Spleen (tissue), 7 donors: Measurements from ENCODE around the gene TMPO.

ENCODE experiments used
- CTCF ChIP-seq, 11 experiments: fragments of 200-600 bp in 7 of 11; fragments of 450-650 bp in 4 of 11; sonication (generic) in 4 of 11; IDR thresholded peaks in 8 of 11; conservative IDR thresholded peaks in 3 of 11; 1 replicate in 7 of 11; 2 replicates in 4 of 11; pipeline versions ENCODE4 v1.4.0 to v1.8.0; 2016 to 2021; ENCODE audit warnings: antibody characterized with exemption in 11 of 11, inconsistent platforms in 4 of 11, mild to moderate bottlenecking in 1 of 11
- POLR2A ChIP-seq, 3 donors: fragments of 450-650 bp; IDR thresholded peaks; one replicate each; pipeline ENCODE4 v1.5.1; 2017; ENCODE audit warnings: antibody characterized with exemption in 3 of 3, mild to moderate bottlenecking in 1 of 3
- donor health status: DM: no; HTN: no; CAD: no; lungs with moderate emphysema.
- donor health status: DM: no; HTN: no; CAD: no.
- donor health status: DM: no; HTN: no; CAD: no.

- TF ChIP-seq CTCF (IDR thresholded peaks at IDR 0.05 in 8 of 11, conservative IDR thresholded peaks at IDR 0.05 in 3 of 11) (no peak), POLR2A (IDR thresholded peaks at IDR 0.05) (no peak)
These were observed 63.0 kb downstream of the TMPO start for GRCh38 chr12:98578392-98578791.
